IPS-NIHi7 (cell line): ENCODE measurements around the gene FGF1.

Source experiments
- DNase-seq: peaks from one replicate; pipeline ENCODE4 v3.0.0; 2012; ENCODE audit warnings: mixed read lengths; ENCODE audit errors: extremely low spot score

FGF1 gene

GRCh38 chr5:142696379-142696778, 10.5 kb upstream of the FGF1 start:
- DNase-seq = no peak

- DNase-seq = no peak
Observed at GRCh38 chr5:142694092-142694856, 8.4 kb upstream of the FGF1 start.

- DNase-seq = no peak
Observed at GRCh38 chr5:142692321-142692894, 6.5 kb upstream of the FGF1 start.

- DNase-seq = no peak
Observed at GRCh38 chr5:142690667-142691066, 4.8 kb upstream of the FGF1 start.

- DNase-seq = no peak
Observed at GRCh38 chr5:142689081-142689480, 3.2 kb upstream of the FGF1 start.

- no peak for DNase-seq
Observed at GRCh38 chr5:142688281-142688989, 2.5 kb upstream of the FGF1 start.

- no peak for DNase-seq
Observed at GRCh38 chr5:142686968-142687367, 1.1 kb upstream of the FGF1 start.

- DNase-seq = no peak
Observed at GRCh38 chr5:142686210-142686734, 382 bp upstream of the FGF1 start.

GRCh38 chr5:142684508-142685041, 1.3 kb downstream of the FGF1 start:
- DNase-seq = peak; percentile 48

GRCh38 chr5:142683881-142684505, 1.9 kb downstream of the FGF1 start:
- DNase-seq = no peak

GRCh38 chr5:142683116-142683515, 2.8 kb downstream of the FGF1 start:
- DNase-seq = no peak

- DNase-seq = no peak
Observed at GRCh38 chr5:142680605-142681259, 5.2 kb downstream of the FGF1 start.

GRCh38 chr5:142679744-142680143, 6.1 kb downstream of the FGF1 start:
- DNase-seq = no peak

GRCh38 chr5:142678529-142678928, 7.4 kb downstream of the FGF1 start:
- no peak for DNase-seq

- no peak for DNase-seq
Observed at GRCh38 chr5:142677198-142677597, 8.7 kb downstream of the FGF1 start.

- DNase-seq = no peak
Observed at GRCh38 chr5:142676318-142676717, 9.6 kb downstream of the FGF1 start.

- DNase-seq = no peak
Observed at GRCh38 chr5:142674531-142675469, 11.1 kb downstream of the FGF1 start.

- DNase-seq = no peak
Observed at GRCh38 chr5:142671801-142672200, 14.1 kb downstream of the FGF1 start.

- no peak for DNase-seq
Observed at GRCh38 chr5:142671266-142671665, 14.6 kb downstream of the FGF1 start.

GRCh38 chr5:142670804-142671203, 15.1 kb downstream of the FGF1 start:
- DNase-seq = no peak
